Ovary (tissue), 9 donors: Measurements from ENCODE around the gene ITGB2. TPM values are rescaled to one million over a fixed set of nuclear protein-coding genes. Genes with fewer than 3 reads are reported as not detected.
"Not testable (repeated sequence)": the region's sequence is repeated elsewhere in the genome, so short reads cannot be mapped to it uniquely, and the experiment has no call there.

ENCODE experiments used
- DNase-seq, 5 donors: peaks; one replicate each; pipeline ENCODE4 v3.0.0-alpha.2; 2019 to 2020
- H3K27ac ChIP-seq, 2 donors: fragments of 200-600 bp; one replicate each; pipeline versions ENCODE4 v1.5.1 to v1.8.0; 2019 to 2022
- H3K27me3 ChIP-seq: fragments of 200-600 bp; one replicate; pipeline ENCODE4 v1.8.0; 2022
- H3K36me3 ChIP-seq: fragments of 200-600 bp; sonication (generic); one replicate; pipeline ENCODE4 v1.5.1; 2019
- H3K4me1 ChIP-seq: one replicate; pipeline ENCODE4 v1.8.1; 2013; ENCODE audit warnings: mild to moderate bottlenecking, moderate library complexity; ENCODE audit not compliant: insufficient read depth
- H3K4me3 ChIP-seq: fragments of 200-600 bp; sonication (generic); one replicate; pipeline ENCODE4 v1.5.1; 2017
- H3K9me3 ChIP-seq, 2 donors: fragments of 200-600 bp in 1 of 2; sonication (generic) in 1 of 2; one replicate each; pipeline versions ENCODE4 v1.5.1 to v1.8.1; 2013 to 2019; ENCODE audit warnings: mild to moderate bottlenecking in 1 of 2, moderate library complexity in 1 of 2
- EP300 ChIP-seq: sonication (generic); formaldehyde crosslinking; IDR thresholded peaks from one replicate; pipeline ENCODE4 v1.6.1; 2017; ENCODE audit warnings: antibody characterized with exemption
- POLR2A ChIP-seq: fragments of 450-650 bp; IDR thresholded peaks from one replicate; pipeline ENCODE4 v1.6.1; 2017; ENCODE audit warnings: antibody characterized with exemption, mild to moderate bottlenecking, moderate library complexity
- WGBS, 3 donors: extraction: QIAGEN DNeasy Blood & Tissue Kit in 1 of 3; methylation state at CpG; one replicate each; pipeline versions ENCODE4 v1.1.5 to v1.1.7; 2013 to 2017; 5-methylcytosine and 5-hydroxymethylcytosine counted together
- intact Hi-C, 4 donors: fragments of 100-400 bp; cut with DNase I; formaldehyde crosslinking; loops; one replicate each; pipeline versions ENCODE4 v1.11.0 to v1.15.1; 2022 to 2023
- polyA plus RNA-seq, 2 donors: library from polyadenylated mRNA; stranded (reverse); fragments of 200-250 nt in 1 of 2; fragments of 350-450 nt in 1 of 2; fragmentation: Illumina TruSeq in 1 of 2; extraction: RNeasy Lipid Tissue Mini Kit (QIAGEN cat#74804) in 1 of 2; gene quantifications; one replicate each; pipeline ENCODE4 v1.2.3, GENCODE V29; 2013 to 2014
- total RNA-seq, 7 donors: library from RNA; depleted of rRNA in 2 of 7; stranded (reverse); fragments of >200 nt in 2 of 7; fragmentation: NEBNext Ultra II Directional in 3 of 7; extraction: Animal tissue kit (Norgen Biotek cat#: 25700) in 3 of 7; gene quantifications; one replicate each; pipeline versions ENCODE4 v1.1.0 to v1.2.4, GENCODE V29; 2016 to 2023
- TF ChIP-seq, protein P1 (sequence below), 3 donors: fragments of 450-650 bp in 2 of 3; fragments of 200-600 bp in 1 of 3; IDR thresholded peaks; one replicate each; pipeline versions ENCODE4 v1.5.1 to v1.8.0; 2016 to 2022; ENCODE audit warnings: antibody characterized with exemption in 3 of 3, mild to moderate bottlenecking in 1 of 3
- donor health status: DM: no; HTN: no; CAD: no; lungs with moderate emphysema.
- donor health status: DM: no; HTN: no; CAD: no.
- donor health status: Bipolar disorder and iron deficiency.
- donor health status: DM: yes; HTN: yes; CAD: no.
- donor health status: DM: no; HTN: no; CAD: no.
- donor health status: DM: yes; HTN: yes; CAD: no.

The ITGB2 gene
- total and polyA plus RNA-seq, 9 donors = 9.6 to 58.3 (median 17.6) TPM

DNA sequence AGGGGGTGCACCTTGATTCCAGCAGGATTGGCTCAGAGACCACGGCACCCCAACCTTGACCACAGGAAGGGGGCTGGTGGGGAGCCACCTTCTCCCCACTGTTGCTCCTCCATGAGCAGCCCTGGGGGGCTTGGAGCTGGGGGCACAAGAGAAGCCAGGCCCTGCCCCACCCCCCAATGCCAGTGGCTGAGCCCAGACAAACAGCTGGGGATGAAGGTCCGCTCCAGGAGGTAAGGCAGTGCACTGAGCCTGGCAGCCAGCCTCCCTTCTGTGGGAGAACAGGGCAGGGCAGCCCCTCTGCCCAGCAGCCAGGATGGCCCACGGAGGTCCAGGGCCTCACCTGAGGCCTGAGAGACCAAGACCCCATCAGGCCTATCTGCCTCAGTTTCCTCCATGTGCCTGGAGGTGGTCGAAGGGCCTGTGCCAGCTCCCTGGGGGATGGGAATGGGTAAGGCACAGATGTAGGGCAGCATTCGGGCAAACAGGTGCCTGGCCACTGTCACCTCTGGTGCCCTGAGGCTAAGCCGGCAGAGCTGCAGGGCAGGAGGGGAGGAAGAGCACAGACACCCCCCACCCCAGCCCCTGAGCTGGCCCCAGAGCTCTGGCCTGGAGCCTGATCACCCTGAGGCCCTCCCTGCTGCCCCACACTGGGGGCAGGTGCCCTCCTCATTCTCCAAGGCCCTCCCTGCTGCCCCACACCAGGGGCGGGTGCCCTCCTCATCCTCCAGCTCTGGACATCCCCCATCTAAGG is 7.1 kb downstream of the ITGB2 start:
- 78 to 82% (median 79%) methylated on average over 6 to 7 of the region's 7 CpGs for WGBS, 3 donors
- no peaks in the 10 kb centered on the region for H3K9me3 ChIP-seq

DNA sequence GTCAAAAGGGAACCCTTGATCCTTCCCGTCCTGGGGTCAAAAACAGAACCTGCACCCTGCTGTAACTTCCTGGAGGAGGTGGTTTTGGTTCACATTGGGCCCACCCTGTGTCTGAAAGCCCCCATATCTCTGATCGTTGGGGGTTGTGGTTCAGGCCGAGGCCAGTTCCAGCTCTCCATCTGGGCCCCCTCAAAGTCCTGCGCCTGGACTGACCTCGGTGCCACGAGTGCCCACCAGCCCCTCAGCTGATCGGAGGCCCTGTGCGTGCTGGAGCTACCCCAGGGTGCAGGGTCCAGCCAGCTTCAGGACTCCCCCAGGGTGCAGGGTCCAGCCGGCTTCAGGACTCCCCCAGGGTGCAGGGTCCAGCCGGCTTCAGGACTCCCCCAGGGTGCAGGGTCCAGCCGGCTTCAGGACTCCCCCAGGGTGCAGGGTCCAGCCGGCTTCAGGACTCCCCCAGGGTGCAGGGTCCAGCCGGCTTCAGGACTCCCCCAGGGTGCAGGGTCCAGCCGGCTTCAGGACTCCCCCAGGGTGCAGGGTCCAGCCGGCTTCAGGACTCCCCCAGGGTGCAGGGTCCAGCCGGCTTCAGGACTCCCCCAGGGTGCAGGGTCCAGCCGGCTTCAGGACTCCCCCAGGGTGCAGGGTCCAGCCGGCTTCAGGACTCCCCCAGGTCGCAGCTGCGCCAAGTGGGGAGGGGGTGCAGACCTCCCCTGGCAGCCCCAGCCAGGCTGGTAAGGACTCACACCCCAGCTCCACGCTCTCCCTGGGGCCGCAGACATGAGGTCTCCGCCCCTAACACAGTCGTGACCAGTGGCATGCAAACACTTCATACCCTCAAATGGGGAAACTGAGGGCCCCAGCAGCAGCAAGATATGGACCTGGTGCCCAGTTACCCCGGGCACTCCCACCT is 7.9 kb downstream of the ITGB2 start:
- DNase-seq, H3K4me3 ChIP-seq, H3K4me1 ChIP-seq, H3K9me3 ChIP-seq, H3K27me3 ChIP-seq, intact Hi-C loops, H3K27ac ChIP-seq, H3K36me3 ChIP-seq: not testable (repeated sequence)
- 69 to 75% (median 71%) methylated on average over 9 to 19 of the region's 25 CpGs for WGBS, 3 donors

More for the DNA sequence above, 7.1 kb downstream of the ITGB2 start:
- intact Hi-C loops = no loop called here
- H3K27ac ChIP-seq = no peak overlapping the region
- DNase-seq = no peak
- H3K36me3 ChIP-seq = no peaks in the 10 kb centered on the region
- H3K4me1 ChIP-seq = peaks cover 4% of the 10 kb centered on the region
- H3K27me3 ChIP-seq = no peaks in the 10 kb centered on the region
- no peak overlapping the region for H3K4me3 ChIP-seq
- TF ChIP-seq, protein P1, sequence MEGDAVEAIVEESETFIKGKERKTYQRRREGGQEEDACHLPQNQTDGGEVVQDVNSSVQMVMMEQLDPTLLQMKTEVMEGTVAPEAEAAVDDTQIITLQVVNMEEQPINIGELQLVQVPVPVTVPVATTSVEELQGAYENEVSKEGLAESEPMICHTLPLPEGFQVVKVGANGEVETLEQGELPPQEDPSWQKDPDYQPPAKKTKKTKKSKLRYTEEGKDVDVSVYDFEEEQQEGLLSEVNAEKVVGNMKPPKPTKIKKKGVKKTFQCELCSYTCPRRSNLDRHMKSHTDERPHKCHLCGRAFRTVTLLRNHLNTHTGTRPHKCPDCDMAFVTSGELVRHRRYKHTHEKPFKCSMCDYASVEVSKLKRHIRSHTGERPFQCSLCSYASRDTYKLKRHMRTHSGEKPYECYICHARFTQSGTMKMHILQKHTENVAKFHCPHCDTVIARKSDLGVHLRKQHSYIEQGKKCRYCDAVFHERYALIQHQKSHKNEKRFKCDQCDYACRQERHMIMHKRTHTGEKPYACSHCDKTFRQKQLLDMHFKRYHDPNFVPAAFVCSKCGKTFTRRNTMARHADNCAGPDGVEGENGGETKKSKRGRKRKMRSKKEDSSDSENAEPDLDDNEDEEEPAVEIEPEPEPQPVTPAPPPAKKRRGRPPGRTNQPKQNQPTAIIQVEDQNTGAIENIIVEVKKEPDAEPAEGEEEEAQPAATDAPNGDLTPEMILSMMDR (IDR thresholded peaks at IDR 0.05) = no peak
- TF ChIP-seq EP300 (no peak), POLR2A (no peak)

DNA sequence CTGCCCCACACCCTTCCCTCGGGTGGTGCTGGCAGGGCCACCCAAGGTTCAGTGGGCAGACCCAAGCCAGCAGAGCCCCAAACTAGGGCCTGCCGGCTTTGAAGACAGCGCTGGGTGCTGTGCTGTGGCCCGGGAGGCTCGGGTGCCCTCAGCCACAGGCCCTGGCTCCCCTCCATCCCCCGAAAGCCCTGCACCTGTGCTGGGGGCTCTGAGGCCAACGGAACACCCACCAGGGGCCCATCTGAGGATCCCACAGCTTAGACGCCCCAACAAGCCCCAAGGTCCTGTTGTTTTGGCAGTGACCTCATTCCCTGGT is 8.6 kb downstream of the ITGB2 start:
- Histone ChIP-seq H3K4me1 (peaks cover 5% of the 10 kb centered on the region), H3K36me3 (no peaks in the 10 kb centered on the region), H3K27me3 (no peaks in the 10 kb centered on the region), H3K27ac (no peak overlapping the region), H3K9me3 (no peaks in the 10 kb centered on the region), H3K4me3 (no peak overlapping the region)
- no peak for TF ChIP-seq POLR2A
- no peak for TF ChIP-seq EP300
- TF ChIP-seq, protein P1 (IDR thresholded peaks at IDR 0.05) = no peak
- WGBS, 3 donors = 80 to 95% (median 87%) methylated on average over 8 of the region's 8 CpGs
- intact Hi-C loops = no loop called here
- no peak for DNase-seq

DNA sequence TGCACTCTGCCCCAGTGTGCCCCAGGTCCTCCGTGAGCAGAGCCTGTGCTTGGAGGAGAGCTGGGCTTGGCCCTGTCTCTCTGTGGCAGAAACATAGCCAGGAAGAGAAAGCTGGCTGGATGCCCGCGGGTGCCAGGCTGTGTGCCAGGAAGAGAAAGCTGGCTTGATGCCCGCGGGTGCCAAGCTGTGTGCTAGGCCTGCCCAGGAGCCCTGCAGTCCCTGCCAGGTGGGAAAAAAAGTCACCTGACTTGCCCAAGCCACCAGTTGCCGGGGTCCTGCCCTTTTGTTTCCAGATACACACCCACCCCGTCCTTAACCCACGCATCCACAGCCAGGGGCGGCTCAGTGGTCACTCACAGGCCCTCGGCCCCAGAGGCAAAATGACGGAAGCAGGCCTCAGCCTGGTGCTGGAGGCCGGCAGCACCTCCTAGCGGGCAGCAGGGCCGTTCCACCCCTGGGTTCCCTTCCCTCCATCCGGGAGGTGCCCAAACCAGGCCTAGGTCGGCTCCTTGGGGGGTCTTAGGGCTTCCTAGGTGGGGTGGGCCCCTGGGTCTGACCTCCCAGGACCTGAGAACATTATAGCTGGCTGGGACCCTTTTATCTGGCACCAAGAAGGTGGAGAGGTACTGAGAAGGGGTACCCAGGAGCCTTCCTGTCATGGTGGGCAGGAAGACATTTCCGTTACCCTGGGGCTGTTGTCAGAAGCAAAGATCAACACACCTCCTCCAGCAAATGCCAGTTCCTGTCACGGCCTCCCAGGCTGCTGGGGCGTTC is 9.1 kb downstream of the ITGB2 start:
- DNase-seq = peak in 2 of 5 donors; percentile 52 to 57
- TF ChIP-seq EP300 = no peak
- TF ChIP-seq, protein P1 (IDR thresholded peaks at IDR 0.05) = no peak
- TF ChIP-seq POLR2A = no peak
- WGBS, 3 donors = 72 to 87% (median 79%) methylated on average over 19 of the region's 19 CpGs
- Histone ChIP-seq H3K36me3 (no peaks in the 10 kb centered on the region), H3K9me3 (no peaks in the 10 kb centered on the region), H3K27me3 (no peaks in the 10 kb centered on the region), H3K4me1 (peaks cover 5% of the 10 kb centered on the region), H3K4me3 (no peak overlapping the region), H3K27ac (no peak overlapping the region)
- intact Hi-C loops = no loop called here
